Measurements from ENCODE around the gene CDK6.
A peak's percentile ranks its signal among the peaks of the same experiment; 100 is the strongest.

The CDK6 gene

GRCh38 chr7:92826258-92826938, 10.0 kb downstream of the CDK6 start:
- no peak for DNase-seq (ENCODE audit: low spot score)

GRCh38 chr7:92824901-92825480, 11.4 kb downstream of the CDK6 start:
- DNase-seq (ENCODE audit: low spot score) = no peak

DNA sequence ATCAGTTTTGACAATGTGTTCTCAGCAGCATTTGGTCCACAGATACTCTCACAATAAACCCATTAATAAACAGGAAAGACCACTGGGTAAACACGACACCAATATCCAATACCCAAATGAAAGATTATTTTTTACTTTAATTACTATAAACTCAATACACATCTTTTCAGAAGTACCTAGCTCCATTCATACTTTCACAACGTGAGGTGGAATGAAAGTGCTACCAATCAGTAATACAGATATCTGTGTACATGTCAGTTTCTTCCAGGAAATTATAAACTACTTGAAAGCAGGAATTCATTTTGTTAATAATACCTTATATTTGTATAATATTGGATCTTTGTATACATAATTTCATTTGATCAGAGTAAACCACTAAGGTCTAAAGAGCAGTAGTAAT, 11.9 kb downstream of the CDK6 start:
- DNase-seq (ENCODE audit: low spot score) = no peak

- no peak for DNase-seq (ENCODE audit: low spot score)
Measured at GRCh38 chr7:92823042-92823441, 13.3 kb downstream of the CDK6 start.

- no peak for DNase-seq (ENCODE audit: low spot score)
Measured at GRCh38 chr7:92820191-92820590, 16.2 kb downstream of the CDK6 start.

GRCh38 chr7:92817398-92817797, 19.0 kb downstream of the CDK6 start:
- DNase-seq (ENCODE audit: low spot score) = no peak

DNA sequence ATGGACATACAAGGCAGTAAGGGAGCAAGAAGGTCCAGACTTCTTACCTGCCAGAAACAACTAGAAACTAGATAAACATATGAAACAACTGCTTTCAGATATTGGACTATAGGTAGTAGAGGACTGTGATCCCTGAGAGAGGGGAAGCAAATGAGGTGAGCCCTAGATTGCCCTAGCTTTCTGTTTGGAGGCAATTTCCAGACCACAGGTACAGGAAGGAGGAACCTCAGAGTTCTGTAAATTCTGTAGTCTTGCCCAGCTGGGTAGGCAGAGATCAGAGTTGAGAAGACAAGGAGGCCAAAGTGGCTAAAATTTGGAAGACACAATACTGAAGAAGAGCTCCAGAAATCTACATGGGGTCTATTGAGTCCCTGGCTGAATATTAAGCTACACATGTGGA, 21.0 kb downstream of the CDK6 start:
- no peak for DNase-seq (ENCODE audit: low spot score)

GRCh38 chr7:92813390-92814024, 22.9 kb downstream of the CDK6 start:
- DNase-seq (ENCODE audit: low spot score) = no peak

GRCh38 chr7:92811158-92811557, 25.2 kb downstream of the CDK6 start:
- no peak for DNase-seq (ENCODE audit: low spot score)

- DNase-seq (ENCODE audit: low spot score) = peak; percentile 87
Measured at GRCh38 chr7:92809760-92810573, 26.4 kb downstream of the CDK6 start.

DNA sequence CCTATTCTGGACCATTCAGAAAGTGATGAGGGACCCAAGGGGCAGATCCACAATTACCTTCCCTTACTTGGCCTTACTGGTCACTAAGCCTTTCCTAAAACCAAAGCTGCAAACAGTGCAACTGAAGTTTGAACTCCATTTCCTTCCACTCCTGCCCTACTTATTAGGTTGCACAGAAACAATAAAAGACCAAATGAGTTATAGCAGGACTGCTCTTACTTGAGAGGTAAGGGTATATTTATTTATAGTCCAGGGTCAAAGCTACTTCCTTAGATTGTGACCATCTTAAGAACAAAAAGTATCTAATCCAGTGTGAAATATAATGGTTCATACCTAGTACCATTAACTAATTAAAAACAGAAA, 27.0 kb downstream of the CDK6 start:
- DNase-seq (ENCODE audit: low spot score) = no peak

DNA sequence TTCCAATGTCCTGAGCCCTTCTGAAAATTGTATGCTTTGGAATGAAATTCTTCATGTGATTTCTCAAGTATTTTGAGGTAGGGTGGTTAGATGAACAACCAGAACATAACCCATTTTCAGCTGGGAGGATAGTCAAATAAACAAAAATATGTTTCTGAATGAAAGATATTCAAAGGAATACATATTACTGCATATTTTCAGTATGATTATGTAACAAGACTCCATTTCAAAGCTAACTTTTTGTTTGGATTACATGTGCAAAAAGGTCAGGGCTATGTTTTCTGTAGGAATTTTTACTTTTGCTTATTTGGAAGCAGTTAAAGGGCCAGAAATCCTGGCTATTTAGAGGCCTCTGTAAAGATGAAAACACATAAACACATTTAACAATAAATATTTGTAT, 27.7 kb downstream of the CDK6 start:
- no peak for DNase-seq (ENCODE audit: low spot score)

DNA sequence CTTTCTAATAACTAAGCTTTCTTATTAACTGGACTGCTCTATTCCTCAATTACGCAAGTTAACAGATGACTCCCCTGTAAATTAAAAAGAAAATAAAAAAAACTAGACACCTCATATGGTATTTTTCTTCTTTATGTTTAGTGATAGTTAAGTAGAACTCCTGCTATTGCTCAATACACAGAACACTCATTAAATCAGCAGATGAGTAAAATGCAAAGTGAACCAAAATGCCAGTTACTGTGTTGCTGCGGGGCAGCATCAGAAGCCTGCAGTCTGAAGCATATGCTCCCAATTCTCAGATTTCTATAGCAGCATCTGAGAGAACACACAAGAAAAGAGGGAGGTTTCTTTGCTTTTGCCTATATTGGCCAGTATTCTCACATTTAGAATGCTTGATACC, 28.4 kb downstream of the CDK6 start:
- DNase-seq (ENCODE audit: low spot score) = no peak

- no peak for DNase-seq (ENCODE audit: low spot score)
Measured at GRCh38 chr7:92806496-92806895, 29.9 kb downstream of the CDK6 start.

DNA sequence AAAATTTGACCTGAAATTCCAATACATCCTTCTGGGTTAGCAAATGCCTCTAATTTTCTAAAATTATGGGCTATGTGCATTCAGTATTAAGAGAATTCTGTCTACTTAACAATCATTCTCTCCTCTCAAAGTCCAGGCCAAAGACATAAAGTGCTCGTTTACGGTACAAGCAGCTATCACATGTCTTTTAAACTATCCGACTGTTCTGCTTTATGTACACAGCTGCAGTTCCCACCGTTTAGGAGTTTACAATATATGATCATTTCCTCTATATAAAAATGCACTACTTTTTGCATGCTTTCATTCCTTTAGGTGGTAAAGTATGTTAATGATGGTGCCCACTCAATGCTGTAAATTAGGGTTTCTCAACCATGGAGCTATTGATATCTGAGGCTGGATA, 34.0 kb downstream of the CDK6 start:
- no peak for DNase-seq (ENCODE audit: low spot score)

DNA sequence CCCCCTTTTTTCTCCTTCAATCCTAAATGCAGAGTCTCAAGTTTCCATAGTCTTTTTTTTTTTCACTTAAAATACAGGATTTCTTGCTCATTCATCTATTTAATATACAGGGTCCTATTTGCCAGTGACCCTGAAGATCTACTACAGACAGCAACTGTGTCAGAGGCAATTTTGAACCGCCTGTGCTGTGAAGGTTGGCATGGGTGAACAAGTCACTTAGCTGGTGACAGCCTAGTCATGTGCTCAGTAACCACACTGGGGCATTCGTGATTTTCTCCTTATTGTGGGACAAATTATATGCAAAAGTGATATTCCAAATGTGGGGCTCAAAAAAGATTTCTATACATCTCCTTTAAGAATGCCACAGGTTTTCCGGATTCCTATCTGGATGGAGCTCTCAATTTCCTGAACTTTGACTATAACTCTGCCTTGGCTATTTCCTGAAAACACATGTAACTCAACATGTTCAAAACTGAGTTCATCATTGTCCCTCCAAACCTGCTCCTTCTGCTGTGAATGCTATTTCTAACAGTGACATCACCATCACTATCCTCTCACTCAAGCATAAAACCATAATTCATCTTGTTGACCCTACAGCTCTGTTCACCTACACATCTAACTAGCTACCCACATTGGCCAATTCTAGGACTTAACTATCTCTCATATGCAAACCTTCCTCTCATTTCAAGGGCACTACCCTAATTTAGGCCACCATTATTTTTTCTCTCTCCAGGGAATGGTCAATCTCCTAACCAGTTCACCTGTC, 36.7 kb downstream of the CDK6 start:
- no peak for DNase-seq (ENCODE audit: low spot score)

GRCh38 chr7:92798517-92799249, 37.7 kb downstream of the CDK6 start:
- no peak for DNase-seq (ENCODE audit: low spot score)

GRCh38 chr7:92797693-92798092, 38.7 kb downstream of the CDK6 start:
- no peak for DNase-seq (ENCODE audit: low spot score)

DNA sequence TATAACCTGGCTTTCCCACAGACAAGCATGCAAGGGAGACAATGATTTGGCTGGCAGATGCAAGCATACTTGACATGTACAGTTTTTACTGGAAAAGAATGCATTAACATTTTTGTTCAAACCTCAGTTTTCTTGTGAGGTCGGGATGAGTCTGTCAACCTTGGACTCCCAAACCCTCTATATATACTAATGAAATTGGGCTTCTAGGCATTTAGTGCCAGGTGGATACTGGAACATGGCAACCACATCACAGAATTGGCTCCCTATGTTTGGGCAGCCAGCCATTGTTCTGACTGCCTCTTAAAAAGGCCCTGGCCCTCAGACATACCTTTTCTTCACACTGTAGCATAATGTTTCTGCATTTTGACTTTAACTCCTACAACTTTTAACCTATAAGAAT, 39.1 kb downstream of the CDK6 start:
- no peak for DNase-seq (ENCODE audit: low spot score)

DNA sequence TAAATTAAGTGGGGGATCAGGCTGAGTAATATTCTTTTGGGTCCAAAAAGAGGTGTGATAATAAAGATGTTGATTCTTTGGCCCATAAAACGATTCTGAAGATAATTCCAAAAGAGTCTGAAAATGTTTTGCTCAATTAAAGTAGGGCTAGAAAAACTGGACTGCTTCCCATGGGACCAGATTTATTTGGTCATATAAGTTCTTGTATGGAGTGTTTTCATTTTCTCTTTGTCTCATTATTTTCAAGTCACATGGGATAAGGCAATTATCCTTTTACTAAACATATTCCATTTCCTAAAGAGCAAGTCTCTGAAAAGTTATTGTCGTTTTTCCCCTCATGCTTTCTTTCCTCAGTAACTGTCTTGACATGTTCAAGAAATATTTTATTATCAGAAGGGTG, 41.5 kb downstream of the CDK6 start:
- DNase-seq (ENCODE audit: low spot score) = no peak

GRCh38 chr7:92794391-92794790, 42.0 kb downstream of the CDK6 start:
- DNase-seq (ENCODE audit: low spot score) = no peak

Measured in hematopoietic multipotent progenitor cell treated with erythropoietin and hydrocortisone succinate and interleukin-3 and kit ligand, for 15 days (in vitro differentiated cells).